GM18508 (cell line): ENCODE measurements around the gene MED31.
"Not testable (repeated sequence)": the region's sequence is repeated elsewhere in the genome, so short reads cannot be mapped to it uniquely, and the experiment has no call there.

Source experiments
- ATAC-seq: cut with Tn5 transposase; IDR thresholded peaks from one replicate; pipeline ENCODE4 v1.9.1; 2021; ENCODE audit warnings: moderate number of reproducible peaks; ENCODE audit not compliant: insufficient read depth, unreplicated experiment

Gene MED31

DNA sequence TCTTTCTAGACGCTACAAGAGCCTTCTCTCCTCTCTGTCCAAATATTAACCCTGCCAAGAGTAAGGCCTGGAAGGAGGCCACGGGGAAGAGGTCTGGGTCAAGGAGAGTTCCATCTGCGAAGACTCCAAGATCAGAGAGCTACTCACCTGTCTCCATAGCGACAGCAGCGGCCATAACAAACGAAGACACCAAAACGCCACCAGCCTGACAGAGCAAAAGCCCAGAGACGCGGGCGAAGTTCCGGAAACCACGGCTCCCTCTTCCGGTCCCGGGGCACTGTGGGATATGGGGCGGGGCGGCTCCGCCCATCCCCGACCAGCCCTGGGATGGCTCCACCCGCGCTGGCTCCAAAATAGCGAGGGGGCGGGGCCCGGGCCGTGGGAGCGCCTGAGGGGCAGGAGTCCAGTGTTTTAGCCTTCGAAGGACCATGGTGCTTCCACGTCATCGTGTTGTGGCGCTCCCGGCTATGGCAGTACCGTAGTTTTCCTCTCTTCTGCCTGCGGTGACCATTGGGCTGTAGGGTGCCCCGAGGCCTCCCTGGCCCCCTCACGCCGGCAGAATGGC, at the start of gene MED31, which contains the start of gene C17orf100:
Gene MED31 (minus strand): TSS at position 252 of the 565 bp plus-strand sequence. CDS start 77 bp downstream, at position 175.
Gene C17orf100 (plus strand): TSS at position 409 of the 565 bp plus-strand sequence. CDS start 152 bp downstream, at position 561.
- no peak for ATAC-seq

DNA sequence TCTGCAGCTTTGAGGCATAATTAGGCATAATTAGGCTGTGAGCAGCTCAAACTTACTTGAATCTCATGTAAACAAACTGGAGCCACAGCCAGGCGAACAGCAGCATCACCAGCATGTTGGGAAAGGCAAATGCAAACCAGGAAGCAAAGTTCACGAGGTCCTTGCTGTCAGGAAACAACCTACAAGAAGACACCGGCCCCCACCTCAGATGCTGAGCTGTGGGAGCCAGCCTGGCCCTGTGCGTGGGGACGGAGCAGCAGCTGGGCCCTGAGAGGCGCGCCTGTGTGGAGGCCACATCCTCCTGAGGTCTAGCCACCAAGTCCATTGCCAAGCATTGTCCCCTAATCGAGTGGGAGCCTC, 49.5 kb upstream of the MED31 start:
- no peak for ATAC-seq

DNA sequence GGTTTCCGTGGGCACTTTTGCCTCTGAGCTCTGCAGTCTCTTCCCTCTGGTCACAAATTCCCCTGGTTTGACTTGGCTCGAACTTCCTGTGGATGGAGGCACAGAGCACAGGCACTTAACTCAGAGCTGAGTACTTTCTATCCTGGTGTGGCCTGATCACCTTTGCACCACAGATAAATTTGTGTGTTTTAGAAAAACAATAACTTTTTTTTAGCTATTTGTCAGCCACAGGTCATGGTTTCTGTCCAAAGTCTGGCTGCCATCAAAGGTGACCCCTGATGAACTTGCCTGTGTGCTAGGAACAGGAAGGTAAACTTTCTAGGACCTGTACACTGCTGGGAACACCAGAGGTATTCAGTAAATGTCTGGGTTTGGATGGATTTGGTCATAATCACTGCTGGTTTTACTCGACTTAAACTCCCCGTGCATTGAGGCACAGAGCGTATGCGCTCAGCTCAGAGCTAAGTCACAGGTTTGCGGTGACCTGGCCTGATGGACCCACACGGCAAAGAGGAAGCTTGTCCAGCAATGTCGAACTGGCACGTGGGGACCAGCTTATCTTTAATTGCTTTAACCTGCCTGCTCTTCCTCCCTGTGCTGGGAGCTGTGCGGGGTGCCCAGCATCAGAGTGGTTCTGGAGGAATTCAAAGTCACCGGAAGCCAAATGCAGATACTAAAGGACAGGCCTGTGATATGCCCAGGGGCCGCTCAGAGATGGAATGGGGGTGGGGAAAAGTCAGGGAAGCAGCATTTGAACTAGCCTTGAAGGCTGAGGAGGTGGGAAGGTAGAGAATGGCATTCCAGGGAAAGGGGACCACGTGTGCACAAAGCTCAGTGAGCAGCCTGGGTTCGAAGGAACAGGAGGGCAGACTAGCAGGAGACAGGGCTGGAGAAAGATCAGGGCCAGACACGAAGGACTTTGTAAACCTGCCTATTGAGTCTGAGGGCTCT, 48.9 kb upstream of the MED31 start:
- ATAC-seq: no peak

DNA sequence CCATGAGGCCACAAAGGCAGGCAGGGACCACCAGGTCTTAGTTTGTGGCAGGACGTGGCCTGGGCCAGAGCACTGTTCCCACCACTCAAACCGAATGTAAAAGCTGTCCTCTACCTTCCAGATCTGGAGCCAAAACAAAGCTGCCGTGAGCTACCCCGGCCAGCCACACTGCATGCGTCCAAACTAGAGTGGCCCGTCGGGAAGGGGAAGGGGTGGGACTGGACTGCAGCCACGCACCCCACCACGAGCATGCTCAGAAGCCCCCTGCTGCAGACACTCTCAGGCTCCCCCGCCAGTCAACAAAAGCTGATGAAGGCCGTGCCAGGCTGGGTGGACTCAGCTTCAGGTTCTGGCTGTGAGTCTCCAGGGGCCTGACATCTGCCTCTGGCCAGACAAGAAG, 46.6 kb upstream of the MED31 start:
- ATAC-seq: no peak

DNA sequence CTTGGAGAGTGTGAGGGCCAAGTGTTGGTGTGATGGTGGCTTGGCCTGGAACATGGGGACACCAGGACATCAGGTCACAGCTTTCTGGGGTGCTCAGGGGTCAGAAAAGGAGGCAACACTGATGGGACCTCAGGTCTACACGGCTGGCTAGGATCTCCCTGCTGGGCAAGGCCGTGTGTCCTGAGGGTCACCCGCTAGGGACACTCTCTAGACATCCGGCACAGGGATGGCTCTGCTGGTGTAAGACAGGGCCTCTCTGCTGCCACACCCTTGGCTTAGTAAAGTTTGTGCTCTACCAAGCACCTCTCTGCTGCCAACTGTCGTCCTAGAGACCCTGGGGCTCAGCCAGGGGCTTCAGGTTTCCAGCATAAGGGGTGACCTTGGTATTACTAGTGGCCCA, 45.5 kb upstream of the MED31 start:
- no peak for ATAC-seq

DNA sequence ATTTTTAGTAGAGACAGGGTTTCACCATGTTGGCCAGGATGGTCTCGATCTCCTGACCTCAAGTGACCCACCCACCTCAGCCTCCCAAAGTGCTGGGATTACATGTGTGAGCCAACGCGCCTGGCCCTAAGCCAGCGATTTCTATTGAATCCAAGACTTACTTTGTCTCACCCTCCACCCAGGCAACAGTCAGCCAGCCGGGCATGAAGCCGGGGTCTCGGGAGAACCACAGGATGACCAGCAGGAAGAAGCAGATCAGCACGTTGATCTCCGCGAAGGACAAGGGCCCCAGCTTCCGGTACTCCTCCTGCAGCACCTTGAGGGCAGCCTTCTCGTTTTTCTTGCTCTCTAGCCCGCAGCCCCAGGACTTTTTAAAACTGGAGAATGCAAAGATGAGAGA, 44.2 kb upstream of the MED31 start:
- no peak for ATAC-seq

DNA sequence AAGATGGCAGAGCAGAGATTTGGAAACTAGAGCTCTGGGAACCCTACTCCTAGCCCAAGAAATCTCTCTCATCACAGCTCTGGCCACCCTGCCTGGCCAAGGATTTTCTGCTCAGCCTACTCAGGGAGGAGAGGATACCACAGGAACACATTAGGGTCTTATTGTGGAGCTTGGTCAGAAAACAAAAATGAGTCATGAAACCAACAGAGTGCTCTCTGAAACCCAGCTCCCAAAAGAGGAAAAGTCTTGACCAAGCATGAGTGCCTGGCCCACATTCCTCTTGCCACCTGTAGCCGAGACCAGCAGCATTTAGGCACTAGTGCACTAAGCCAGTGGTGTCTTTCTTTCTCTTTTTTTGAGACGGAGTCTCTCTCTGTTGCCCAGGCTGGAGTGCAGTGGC, 43.6 kb upstream of the MED31 start:
- ATAC-seq: no peak

DNA sequence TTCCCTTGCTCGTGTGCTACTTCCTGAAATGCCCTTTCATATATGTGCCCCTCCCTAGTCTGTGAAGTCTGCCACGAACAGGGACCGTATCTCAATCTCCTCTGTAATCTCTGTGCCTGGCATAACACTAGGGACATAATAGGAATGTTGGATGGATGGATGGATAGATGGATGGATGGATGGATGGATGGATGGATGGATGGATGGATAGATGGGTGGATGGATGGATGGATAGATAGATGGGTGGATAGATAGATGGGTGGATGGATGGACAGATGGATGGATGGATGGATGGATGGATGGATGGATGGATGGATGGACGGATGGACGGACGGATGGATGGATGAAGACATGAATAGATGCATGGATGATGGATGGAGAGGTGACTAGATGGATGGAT, 40.6 kb upstream of the MED31 start:
- not testable (repeated sequence) for ATAC-seq

DNA sequence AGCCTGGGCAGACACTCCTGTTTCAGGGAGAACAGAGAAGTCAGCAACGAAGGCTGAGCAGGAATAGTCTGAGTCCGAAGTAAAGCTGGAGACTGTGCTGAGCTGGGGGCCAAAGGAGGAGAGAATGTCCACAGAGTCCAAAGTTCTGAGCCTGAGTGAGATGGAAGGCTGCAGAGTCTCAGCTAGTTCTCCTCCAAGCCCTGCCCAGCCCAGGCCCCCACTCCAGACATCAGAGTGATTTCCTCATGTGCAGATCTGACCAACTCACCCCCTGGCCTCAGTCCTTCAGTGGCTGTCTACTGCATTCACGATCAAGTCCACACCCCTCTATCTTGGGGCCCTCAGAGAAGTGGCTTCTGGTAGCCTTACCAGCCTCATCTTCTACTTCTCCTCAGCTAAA, 40.1 kb upstream of the MED31 start:
- ATAC-seq: no peak

DNA sequence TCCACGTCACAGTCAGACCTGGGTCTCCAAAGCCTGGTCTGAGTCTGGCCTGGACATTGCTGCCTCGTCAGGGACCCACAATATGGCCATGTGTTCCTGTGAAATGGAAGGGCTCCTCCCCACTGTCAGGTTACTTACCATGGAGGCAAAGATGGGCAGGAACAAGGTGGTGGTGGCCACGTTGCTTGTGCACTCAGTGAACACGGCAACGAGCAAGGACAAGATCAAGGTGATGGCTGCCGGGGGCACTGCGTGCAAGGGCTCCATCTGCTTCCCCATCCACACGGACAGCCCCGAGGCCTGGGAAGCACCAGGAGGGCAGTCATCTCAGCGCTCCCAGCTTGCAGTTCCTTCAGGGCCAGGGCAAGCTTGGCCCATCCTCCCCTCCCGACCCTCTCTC, 39.2 kb upstream of the MED31 start:
- no peak for ATAC-seq

DNA sequence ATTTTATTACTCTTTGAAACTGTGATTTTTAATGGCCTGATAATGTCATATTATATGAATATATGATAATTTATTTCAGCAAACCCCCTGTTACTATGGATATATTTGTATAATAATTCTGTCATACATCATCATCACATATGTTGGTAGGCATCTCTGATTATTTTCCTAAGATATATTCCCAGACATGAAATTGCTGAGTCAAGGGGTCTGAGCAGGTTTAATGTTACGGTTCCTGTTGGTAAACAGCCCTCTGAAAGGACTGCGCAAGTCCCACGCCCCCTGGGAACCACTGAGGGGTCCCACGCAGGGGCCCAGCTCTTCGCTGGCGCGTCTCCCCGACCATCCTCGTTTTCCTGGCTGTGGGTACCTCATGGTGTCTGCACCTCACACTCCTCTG, 37.5 kb upstream of the MED31 start:
- no peak for ATAC-seq

DNA sequence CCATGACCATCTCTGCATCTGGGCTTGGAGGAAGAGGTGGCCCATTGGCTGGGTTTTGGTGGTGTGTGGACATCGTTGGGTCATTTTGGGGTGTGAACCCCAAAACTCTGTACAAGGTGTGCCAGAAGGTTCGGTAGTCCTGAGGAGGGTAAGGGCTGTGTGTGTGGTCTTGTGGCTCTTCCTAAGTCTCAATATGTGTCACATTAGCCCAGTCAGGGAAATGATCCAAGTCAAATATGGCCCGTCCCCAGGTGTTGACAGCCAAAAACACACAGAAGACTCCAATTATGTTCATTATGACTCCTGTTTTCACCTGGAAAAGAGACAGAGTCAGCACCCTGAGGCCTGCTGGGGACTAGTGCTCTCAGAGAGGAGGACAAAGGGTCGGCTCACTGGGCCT, 34.6 kb upstream of the MED31 start:
- no peak for ATAC-seq

DNA sequence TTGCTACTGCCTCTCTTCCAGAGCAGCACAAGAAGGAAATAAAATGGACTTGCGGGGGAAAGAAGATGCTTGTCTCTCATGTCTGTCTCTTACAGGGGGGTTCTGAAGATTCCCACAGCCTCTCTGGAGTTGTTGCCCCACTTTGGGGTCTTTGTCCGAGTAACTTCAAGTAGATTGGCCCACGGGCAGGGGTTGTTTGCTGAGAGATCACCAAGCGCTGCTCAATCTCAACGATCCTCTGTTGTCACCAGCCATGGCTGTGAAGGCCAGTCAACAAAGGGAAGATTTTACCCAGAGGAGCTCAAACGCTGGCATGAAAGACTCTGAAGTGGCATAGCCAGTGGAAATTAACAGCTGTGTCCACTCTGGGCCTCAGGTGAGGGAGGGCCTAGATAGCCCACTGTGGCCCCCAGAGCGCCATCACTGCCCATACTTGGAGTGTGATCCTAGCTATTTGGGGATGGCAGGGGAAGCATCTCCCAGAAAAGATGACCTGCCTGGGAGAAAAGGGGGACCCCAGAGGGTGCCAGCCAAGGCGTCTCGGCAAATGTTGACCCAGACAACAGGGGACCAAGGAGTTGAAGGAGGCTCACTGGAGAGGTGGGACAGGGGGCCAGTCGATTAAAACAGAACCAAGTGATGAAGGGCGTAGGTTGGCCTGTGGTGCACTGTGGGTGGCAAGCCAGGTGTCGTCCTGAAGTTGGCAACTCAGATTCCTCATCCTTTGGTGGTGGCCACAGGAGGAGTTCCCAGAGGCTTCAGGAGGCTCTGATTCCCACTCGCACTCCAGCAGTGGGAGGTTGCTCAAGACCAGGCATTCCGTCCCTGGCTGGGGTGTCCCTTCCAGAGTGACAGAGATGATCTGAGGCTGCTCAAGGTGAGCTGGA, 33.7 kb upstream of the MED31 start:
- no peak for ATAC-seq

DNA sequence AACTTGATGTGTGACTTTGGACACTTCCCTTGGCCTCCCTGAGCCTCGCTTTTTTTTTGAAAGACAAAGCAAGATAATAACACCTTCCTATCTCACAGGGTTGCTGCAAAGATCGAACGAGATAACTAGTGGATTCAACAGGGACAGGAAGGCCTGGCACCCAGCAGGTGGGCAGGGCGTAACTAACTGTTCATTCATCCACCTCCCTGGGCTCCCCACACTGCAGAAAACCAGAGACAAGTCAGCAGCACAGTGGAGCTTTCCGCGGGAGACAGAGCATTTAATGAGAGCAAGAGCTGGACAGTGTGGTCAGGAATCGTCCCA, 33.0 kb upstream of the MED31 start:
- no peak for ATAC-seq

DNA sequence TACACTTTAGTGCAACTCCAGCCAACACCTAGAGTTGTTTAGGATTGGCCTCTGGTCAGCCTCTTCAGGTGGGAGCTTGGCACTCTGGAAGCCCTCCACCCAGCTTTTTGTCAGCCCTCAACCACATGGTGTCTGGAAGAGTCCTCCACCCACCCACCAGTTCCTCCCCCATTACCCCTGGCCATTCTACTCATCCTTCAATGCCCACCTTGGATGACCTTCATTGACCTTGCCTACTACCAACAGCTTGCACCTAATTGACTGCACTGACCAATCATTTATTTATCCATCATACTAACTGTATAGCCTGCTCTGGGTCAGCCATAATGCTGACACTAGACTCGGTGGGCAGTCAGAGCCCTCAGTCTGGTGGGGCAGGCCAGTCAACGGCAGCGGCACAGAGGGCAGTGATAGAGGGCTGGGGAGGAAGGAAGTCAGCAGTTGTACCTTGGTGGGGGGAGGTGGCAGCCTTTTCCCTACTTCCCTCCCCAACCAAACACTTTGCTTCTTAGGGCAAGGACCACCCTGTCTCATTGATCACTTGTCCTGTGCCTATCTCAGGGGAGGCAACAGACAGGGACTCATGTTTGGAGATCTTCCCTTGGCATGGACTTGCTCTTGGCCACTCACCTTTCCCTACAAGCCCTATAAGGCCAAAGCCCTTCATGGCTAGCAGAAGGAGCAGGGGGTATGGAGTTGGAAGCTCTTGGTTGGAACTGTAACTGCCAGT, 32.5 kb upstream of the MED31 start:
- ATAC-seq: no peak

DNA sequence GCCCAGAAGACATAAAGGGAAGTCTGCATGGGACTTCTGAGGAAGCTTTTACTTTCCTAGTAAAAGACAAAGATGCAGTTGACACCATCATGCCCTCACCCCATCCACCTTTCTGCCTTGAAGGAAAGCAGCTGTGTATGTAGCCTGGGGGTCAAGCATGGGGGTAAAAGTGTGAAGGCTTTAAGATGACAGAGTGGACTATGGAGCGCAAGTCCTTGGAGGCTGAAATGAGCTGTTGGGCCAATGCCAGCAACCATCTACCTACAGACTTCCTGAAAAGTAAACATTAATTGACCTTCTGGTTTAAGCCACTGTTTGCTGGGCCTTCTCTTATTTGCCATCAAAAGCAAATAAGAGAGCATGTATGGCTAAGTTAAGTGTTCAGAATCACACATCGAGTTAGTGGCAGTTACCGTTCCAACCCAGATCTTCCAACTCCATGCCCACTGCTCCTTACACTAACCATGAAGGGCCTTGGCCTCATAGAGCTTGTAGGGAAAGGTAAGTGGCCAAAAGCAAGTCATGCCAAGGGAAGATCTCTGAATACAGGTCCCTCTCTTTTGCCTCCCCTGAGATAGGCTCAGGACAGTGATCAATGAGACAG, 31.8 kb upstream of the MED31 start:
- ATAC-seq: no peak

DNA sequence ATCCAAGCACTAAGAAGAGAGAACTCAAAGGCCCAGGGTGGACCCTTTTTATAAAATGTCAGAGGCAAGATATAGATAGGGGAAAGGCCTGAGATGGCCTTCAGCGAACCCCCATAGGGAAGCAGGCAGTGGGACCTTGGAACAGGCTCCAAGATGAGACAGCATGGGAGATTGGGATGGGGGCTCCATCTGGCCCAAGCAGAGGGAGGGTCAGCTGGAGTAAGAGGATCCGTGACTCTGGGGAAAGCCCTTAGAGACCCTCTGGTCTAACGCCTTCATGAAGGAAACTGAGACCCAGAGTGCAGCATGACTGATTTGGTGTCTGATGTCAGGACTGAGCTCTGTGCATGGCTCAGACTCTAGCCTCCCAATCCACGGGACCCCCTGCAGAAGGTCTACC, 30.9 kb upstream of the MED31 start:
- no peak for ATAC-seq

DNA sequence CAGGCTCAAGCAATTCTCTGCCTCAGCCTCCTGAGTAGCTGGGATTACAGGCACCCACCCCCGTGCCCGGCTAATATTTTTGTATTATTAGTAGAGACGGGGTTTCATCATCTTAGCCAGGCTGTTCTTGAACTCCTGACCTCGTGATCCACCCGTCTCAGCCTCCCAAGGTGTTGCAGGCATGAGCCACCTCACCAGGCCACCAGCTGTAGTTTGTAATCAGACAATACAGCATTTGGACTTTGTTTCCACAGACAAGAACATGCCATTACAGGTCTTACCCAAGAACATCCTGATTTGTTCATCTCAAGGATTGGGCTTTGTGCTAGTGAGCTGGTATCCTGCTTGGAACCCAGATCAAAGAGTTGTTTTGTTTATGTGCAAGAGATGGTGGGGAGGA, 30.3 kb upstream of the MED31 start:
- ATAC-seq: no peak

DNA sequence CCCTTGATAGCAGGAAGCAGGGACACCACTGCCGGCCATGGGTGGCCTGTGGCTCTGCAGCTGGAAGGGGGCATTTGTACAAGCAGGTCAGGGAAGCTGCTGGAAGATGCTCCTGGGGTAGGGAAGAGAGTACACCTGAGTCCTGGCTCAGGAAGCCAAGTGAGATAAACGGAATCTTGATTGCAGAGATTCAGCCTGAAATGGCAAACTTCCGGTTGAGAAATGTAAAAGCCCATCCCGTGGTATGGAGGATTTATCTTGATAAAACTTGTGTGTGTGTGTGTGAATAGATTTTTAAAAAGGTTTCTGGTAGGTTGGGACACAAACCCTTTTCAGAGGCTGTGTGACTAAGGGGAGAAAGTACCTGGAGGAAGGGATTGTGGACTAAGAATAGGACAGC, 29.8 kb upstream of the MED31 start:
- ATAC-seq: no peak

DNA sequence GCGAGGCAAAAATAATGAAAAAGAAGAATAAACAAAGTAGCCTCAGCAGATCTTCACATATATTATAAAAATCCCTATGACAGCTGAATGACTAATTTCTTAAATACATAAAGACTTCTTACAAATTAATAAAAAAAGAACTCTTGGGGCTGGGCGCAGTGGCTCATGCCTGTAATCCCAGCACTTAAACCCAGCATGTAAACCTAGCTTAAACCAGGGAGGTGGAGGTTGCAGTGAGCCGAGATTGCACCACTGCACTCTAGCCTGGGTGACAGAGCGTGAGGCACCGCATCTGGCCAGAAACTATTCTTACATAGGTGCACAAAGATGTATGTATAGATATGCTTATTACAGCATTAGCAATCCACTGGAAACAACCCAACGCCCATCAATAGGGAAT, 27.8 kb upstream of the MED31 start:
- no peak for ATAC-seq
